GM18526 (cell line): ENCODE measurements around the gene SEPTIN10.

ENCODE experiments used
- POLR2A ChIP-seq: IDR thresholded peaks from 3 replicates; pipeline ENCODE4 v1.6.1; 2011; ENCODE audit not compliant: insufficient read length; ENCODE audit errors: extremely low read depth

Gene SEPTIN10

GRCh38 chr2:109526442-109526970 is 87.3 kb downstream of the SEPTIN10 start:
- TF ChIP-seq POLR2A, result no peak

GRCh38 chr2:109525836-109526235 is 87.9 kb downstream of the SEPTIN10 start:
- no peak for TF ChIP-seq POLR2A

- TF ChIP-seq POLR2A, result no peak
These were observed 90.0 kb downstream of the SEPTIN10 start for GRCh38 chr2:109523536-109524361.

GRCh38 chr2:109523121-109523520 is 90.6 kb downstream of the SEPTIN10 start:
- TF ChIP-seq POLR2A, result no peak

- TF ChIP-seq POLR2A, result no peak
These were observed 91.7 kb downstream of the SEPTIN10 start for GRCh38 chr2:109522063-109522374.

GRCh38 chr2:109521233-109522062 is 92.3 kb downstream of the SEPTIN10 start:
- no peak for TF ChIP-seq POLR2A

GRCh38 chr2:109519513-109519912 is 94.3 kb downstream of the SEPTIN10 start:
- no peak for TF ChIP-seq POLR2A

- TF ChIP-seq POLR2A, result no peak
These were observed 96.5 kb downstream of the SEPTIN10 start for GRCh38 chr2:109517118-109517889.

- TF ChIP-seq POLR2A, result no peak
These were observed 97.2 kb downstream of the SEPTIN10 start for GRCh38 chr2:109516445-109517117.

GRCh38 chr2:109514857-109515256 is 98.9 kb downstream of the SEPTIN10 start:
- no peak for TF ChIP-seq POLR2A

GRCh38 chr2:109513749-109514588 is 99.8 kb downstream of the SEPTIN10 start:
- no peak for TF ChIP-seq POLR2A

GRCh38 chr2:109513230-109513629 is 100.5 kb downstream of the SEPTIN10 start:
- TF ChIP-seq POLR2A, result no peak

GRCh38 chr2:109512076-109512475 is 101.7 kb downstream of the SEPTIN10 start:
- TF ChIP-seq POLR2A, result no peak

- no peak for TF ChIP-seq POLR2A
These were observed 102.6 kb downstream of the SEPTIN10 start for GRCh38 chr2:109511168-109511567.
